HG03460 (cell line): ENCODE measurements around the gene RPL27.
"Not testable (repeated sequence)": the region's sequence is repeated elsewhere in the genome, so short reads cannot be mapped to it uniquely, and the experiment has no call there.

Source experiments
- ATAC-seq: cut with Tn5 transposase; IDR thresholded peaks from one replicate; pipeline ENCODE4 v1.9.1; 2021; ENCODE audit not compliant: unreplicated experiment

RPL27 gene

GRCh38 chr17:42997984-42998938, at the start of gene RPL27:
TSS of gene RPL27 (plus strand) at chr17:42998419. CDS start at chr17:42998751, 332 bp downstream.
- ATAC-seq, result peak; percentile 90

- no peak for ATAC-seq
These were observed 48.0 kb upstream of the RPL27 start for GRCh38 chr17:42950044-42950783.

- ATAC-seq, result no peak
These were observed 44.5 kb upstream of the RPL27 start for GRCh38 chr17:42953669-42954068.

- peak; percentile 86 for ATAC-seq
These were observed 33.9 kb upstream of the RPL27 start, which contains the start of gene AARSD1 for GRCh38 chr17:42964161-42964932. TSS of gene AARSD1 (minus strand) at chr17:42964454. CDS start at chr17:42964440, 14 bp downstream.

GRCh38 chr17:42967925-42968324, 30.3 kb upstream of the RPL27 start:
- ATAC-seq, result no peak

GRCh38 chr17:42969001-42969581, 29.1 kb upstream of the RPL27 start:
- no peak for ATAC-seq

- no peak for ATAC-seq
These were observed 26.6 kb upstream of the RPL27 start for GRCh38 chr17:42971589-42971988.

GRCh38 chr17:42973323-42973722, 24.9 kb upstream of the RPL27 start:
- not testable (repeated sequence) for ATAC-seq

GRCh38 chr17:42975265-42975664, 23.0 kb upstream of the RPL27 start:
- ATAC-seq, result no peak

- ATAC-seq, result not testable (repeated sequence)
These were observed 22.5 kb upstream of the RPL27 start for GRCh38 chr17:42975701-42976100.

- ATAC-seq, result no peak
These were observed 18.5 kb upstream of the RPL27 start, which contains the start of gene PTGES3L for GRCh38 chr17:42979511-42980273. TSS of gene PTGES3L (minus strand) at chr17:42980080. CDS start at chr17:42980053, 27 bp downstream.

GRCh38 chr17:42980274-42980765, 17.9 kb upstream of the RPL27 start, which contains the start of gene RUNDC1:
TSS of gene RUNDC1 (plus strand) at chr17:42980565. CDS start at chr17:42980577, 12 bp downstream.
- peak; percentile 59 for ATAC-seq

GRCh38 chr17:42980766-42981397, 17.3 kb upstream of the RPL27 start:
- ATAC-seq, result peak; percentile 41

GRCh38 chr17:42982266-42982665, 16.0 kb upstream of the RPL27 start:
- no peak for ATAC-seq

- ATAC-seq, result peak; percentile 56
These were observed 13.0 kb upstream of the RPL27 start for GRCh38 chr17:42985225-42985624.

GRCh38 chr17:42989141-42989540, 9.1 kb upstream of the RPL27 start:
- no peak for ATAC-seq

GRCh38 chr17:42989726-42990652, 8.2 kb upstream of the RPL27 start:
- no peak for ATAC-seq

- no peak for ATAC-seq
These were observed 6.7 kb upstream of the RPL27 start for GRCh38 chr17:42991471-42991870.
